ENCODE data around the gene FCHSD2.
"Not testable (repeated sequence)": the region's sequence is repeated elsewhere in the genome, so short reads cannot be mapped to it uniquely, and the experiment has no call there.

FCHSD2 gene

DNA sequence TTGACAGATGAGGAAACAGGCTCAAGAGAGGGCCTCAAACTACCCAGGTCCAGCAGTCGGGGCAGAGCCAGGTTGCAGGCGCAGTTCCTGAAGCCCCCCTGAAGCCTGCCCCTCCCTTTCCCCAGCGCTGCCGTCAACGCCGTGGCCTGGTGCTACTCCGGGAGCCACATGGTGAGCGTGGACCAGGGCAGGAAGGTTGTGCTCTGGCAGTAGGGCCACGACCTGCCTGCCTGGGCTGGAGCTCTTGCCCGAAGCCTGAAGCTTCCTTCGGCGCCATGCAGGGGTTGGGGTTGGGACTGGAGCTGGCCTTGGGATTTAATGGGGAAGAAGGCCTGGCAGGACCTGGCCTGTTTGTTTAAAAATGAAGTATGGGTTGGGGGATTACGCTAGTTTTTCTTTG is 312.9 kb downstream of the FCHSD2 start:
- Histone ChIP-seq H3K9me3 (ENCODE audit: control insufficient read depth, low read length) (no peaks in the 10 kb centered on the region), H3K36me3 (ENCODE audit: control insufficient read depth, insufficient read depth, low read length) (peaks cover 3% of the 10 kb centered on the region), H3K4me1 (ENCODE audit: control insufficient read depth, insufficient read depth, low read length, poor library complexity, severe bottlenecking) (peaks cover 12% of the 10 kb centered on the region), H3K27ac (ENCODE audit: low read depth, low read length, severe bottlenecking) (no peak overlapping the region), H3K4me3 (ENCODE audit: extremely low read depth, insufficient read depth, low read length, poor library complexity, severe bottlenecking) (no peak overlapping the region)
- WGBS, 2 experiments (ENCODE audit: insufficient coverage in 2 of 2): 94 to 96% methylated on average over 10 to 12 of the region's 13 CpGs

DNA sequence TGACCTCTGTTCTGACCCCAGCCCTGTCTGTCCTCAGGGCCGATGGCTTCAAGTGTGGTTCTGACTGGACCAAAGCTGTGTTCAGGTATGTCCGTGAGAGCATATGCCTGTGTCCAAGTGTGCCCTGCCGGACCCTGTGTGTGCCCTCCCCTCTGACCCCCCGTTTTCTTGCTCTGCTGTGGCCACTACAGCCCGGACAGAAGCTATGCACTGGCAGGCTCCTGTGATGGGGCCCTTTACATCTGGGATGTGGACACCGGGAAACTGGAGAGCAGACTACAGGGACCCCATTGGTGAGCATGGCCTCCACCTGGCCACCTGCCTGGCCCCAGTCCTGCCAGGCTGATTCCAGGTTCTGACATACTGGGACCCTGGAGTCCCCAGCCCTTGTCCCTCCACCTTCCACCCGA is 313.4 kb downstream of the FCHSD2 start:
- Histone ChIP-seq H3K27ac (ENCODE audit: low read depth, low read length, severe bottlenecking) (no peak overlapping the region), H3K4me3 (ENCODE audit: extremely low read depth, insufficient read depth, low read length, poor library complexity, severe bottlenecking) (no peak overlapping the region), H3K36me3 (ENCODE audit: control insufficient read depth, insufficient read depth, low read length) (peaks cover 3% of the 10 kb centered on the region), H3K9me3 (ENCODE audit: control insufficient read depth, low read length) (no peaks in the 10 kb centered on the region), H3K4me1 (ENCODE audit: control insufficient read depth, insufficient read depth, low read length, poor library complexity, severe bottlenecking) (peaks cover 12% of the 10 kb centered on the region)
- 86 to 89% methylated on average over 7 of the region's 7 CpGs for WGBS, 2 experiments (ENCODE audit: insufficient coverage in 2 of 2)

GRCh38 chr11:72828081-72828567 is 314.0 kb downstream of the FCHSD2 start:
- H3K9me3 ChIP-seq (ENCODE audit: control insufficient read depth, low read length): no peaks in the 10 kb centered on the region
- no peak overlapping the region for H3K4me3 ChIP-seq (ENCODE audit: extremely low read depth, insufficient read depth, low read length, poor library complexity, severe bottlenecking)
- WGBS, 2 experiments (ENCODE audit: insufficient coverage in 2 of 2): 90 to 92% methylated on average over 9 to 11 of the region's 11 CpGs
- H3K4me1 ChIP-seq (ENCODE audit: control insufficient read depth, insufficient read depth, low read length, poor library complexity, severe bottlenecking): peaks cover 12% of the 10 kb centered on the region
- peaks cover 3% of the 10 kb centered on the region for H3K36me3 ChIP-seq (ENCODE audit: control insufficient read depth, insufficient read depth, low read length)
- H3K27ac ChIP-seq (ENCODE audit: low read depth, low read length, severe bottlenecking): no peak overlapping the region

DNA sequence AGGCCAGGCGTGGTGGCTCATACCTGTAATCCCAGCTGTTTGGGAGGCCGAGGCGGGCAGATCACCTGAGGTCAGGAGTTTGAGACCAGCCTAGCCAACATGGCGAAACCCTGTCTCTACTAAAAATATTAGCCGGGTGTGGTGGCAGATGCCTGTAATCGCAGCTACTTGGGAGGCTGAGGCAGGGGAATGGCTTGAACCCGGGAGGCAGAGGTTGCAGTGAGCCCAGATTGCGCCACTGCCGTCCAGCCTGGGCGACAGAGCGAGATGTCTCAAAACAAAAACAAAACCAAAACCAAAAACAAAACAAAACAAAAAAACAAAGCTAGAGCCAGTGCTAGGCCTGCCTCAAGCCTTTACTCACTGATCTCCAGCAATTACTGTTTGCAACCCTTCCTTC is 314.5 kb downstream of the FCHSD2 start:
- 90 to 100% methylated on average over 9 of the region's 11 CpGs for WGBS, 2 experiments (ENCODE audit: insufficient coverage in 2 of 2)
- peaks cover 12% of the 10 kb centered on the region for H3K4me1 ChIP-seq (ENCODE audit: control insufficient read depth, insufficient read depth, low read length, poor library complexity, severe bottlenecking)
- not testable (repeated sequence) for H3K36me3 ChIP-seq (ENCODE audit: control insufficient read depth, insufficient read depth, low read length); H3K27ac ChIP-seq (ENCODE audit: low read depth, low read length, severe bottlenecking); H3K4me3 ChIP-seq (ENCODE audit: extremely low read depth, insufficient read depth, low read length, poor library complexity, severe bottlenecking); H3K9me3 ChIP-seq (ENCODE audit: control insufficient read depth, low read length)

DNA sequence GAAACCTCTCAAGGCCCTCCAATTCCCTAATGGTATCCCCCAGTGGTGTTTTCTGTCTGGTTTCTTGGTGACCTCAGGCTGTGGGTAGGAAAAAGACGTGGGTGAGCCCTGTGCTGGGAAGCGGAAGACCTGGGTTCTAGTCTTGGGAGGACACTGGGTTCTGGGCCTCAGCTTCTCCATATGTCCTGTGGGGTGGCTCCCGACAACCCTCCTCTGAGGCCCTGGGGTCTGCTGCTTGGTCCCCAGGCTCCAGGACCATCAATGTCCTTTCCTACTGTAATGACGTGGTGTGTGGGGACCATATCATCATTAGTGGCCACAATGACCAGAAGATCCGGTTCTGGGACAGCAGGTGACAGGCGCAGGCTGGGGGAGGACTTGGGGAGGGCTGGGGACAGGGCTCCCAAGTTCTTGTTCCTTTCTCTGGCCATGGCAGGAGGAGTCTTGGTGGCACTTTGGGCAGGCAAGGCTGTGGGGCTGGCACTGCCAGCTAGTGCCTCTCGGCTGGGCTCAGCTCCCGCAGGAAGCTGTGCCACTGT is 315.1 kb downstream of the FCHSD2 start:
- Histone ChIP-seq H3K4me3 (ENCODE audit: extremely low read depth, insufficient read depth, low read length, poor library complexity, severe bottlenecking) (no peak overlapping the region), H3K27ac (ENCODE audit: low read depth, low read length, severe bottlenecking) (no peak overlapping the region), H3K9me3 (ENCODE audit: control insufficient read depth, low read length) (no peaks in the 10 kb centered on the region), H3K4me1 (ENCODE audit: control insufficient read depth, insufficient read depth, low read length, poor library complexity, severe bottlenecking) (peaks cover 7% of the 10 kb centered on the region), H3K36me3 (ENCODE audit: control insufficient read depth, insufficient read depth, low read length) (no peaks in the 10 kb centered on the region)
- 99 to 100% methylated on average over 6 to 7 of the region's 8 CpGs for WGBS, 2 experiments (ENCODE audit: insufficient coverage in 2 of 2)

DNA sequence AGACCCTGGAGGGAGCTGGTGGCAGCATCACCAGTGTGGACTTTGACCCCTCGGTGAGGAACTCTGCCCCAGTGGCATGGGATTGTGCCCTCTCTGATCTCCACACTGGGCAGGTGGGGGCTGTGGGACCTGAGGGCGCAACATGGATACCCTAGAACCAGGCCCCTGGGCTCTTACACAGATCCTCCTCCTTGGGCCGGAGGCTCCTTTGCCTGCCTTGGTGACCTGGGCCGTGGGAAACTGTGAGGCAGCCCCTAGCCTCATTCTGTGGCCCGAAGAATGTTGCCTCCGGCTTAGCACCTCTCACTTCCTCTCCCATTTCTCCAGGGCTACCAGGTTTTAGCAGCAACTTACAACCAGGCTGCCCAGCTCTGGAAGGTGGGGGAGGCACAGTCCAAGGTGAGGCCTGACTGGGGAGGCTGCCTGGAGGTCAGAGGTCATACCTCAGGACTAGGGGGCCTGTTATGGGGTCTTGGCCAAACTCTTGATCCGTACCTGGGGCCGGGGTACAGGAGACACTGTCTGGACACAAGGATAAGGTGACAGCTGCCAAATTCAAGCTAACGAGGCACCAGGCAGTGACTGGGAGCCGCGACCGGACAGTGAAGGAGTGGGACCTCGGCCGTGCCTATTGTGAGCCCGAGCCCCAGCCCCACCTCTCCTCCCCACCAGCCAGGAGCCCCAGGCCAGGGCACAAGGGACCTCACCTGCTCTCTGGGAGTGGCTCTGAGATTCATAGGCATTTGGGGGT is 315.8 kb downstream of the FCHSD2 start:
- Histone ChIP-seq H3K27ac (ENCODE audit: low read depth, low read length, severe bottlenecking) (no peak overlapping the region), H3K4me1 (ENCODE audit: control insufficient read depth, insufficient read depth, low read length, poor library complexity, severe bottlenecking) (peaks cover 3% of the 10 kb centered on the region), H3K4me3 (ENCODE audit: extremely low read depth, insufficient read depth, low read length, poor library complexity, severe bottlenecking) (no peak overlapping the region), H3K9me3 (ENCODE audit: control insufficient read depth, low read length) (no peaks in the 10 kb centered on the region), H3K36me3 (ENCODE audit: control insufficient read depth, insufficient read depth, low read length) (no peaks in the 10 kb centered on the region)
- 95 to 96% methylated on average over 10 to 13 of the region's 15 CpGs for WGBS, 2 experiments (ENCODE audit: insufficient coverage in 2 of 2)

GRCh38 chr11:72825661-72826060 is 316.5 kb downstream of the FCHSD2 start:
- peaks cover 3% of the 10 kb centered on the region for H3K4me1 ChIP-seq (ENCODE audit: control insufficient read depth, insufficient read depth, low read length, poor library complexity, severe bottlenecking)
- no peak overlapping the region for H3K4me3 ChIP-seq (ENCODE audit: extremely low read depth, insufficient read depth, low read length, poor library complexity, severe bottlenecking)
- WGBS, 2 experiments (ENCODE audit: insufficient coverage in 2 of 2): 87 to 91% methylated on average over 4 of the region's 4 CpGs
- no peak overlapping the region for H3K27ac ChIP-seq (ENCODE audit: low read depth, low read length, severe bottlenecking)
- no peaks in the 10 kb centered on the region for H3K9me3 ChIP-seq (ENCODE audit: control insufficient read depth, low read length)
- no peaks in the 10 kb centered on the region for H3K36me3 ChIP-seq (ENCODE audit: control insufficient read depth, insufficient read depth, low read length)

GRCh38 chr11:72824811-72825505 is 317.2 kb downstream of the FCHSD2 start:
- H3K9me3 ChIP-seq (ENCODE audit: control insufficient read depth, low read length): no peaks in the 10 kb centered on the region
- peaks cover 3% of the 10 kb centered on the region for H3K4me1 ChIP-seq (ENCODE audit: control insufficient read depth, insufficient read depth, low read length, poor library complexity, severe bottlenecking)
- peaks cover 3% of the 10 kb centered on the region for H3K36me3 ChIP-seq (ENCODE audit: control insufficient read depth, insufficient read depth, low read length)
- no peak overlapping the region for H3K4me3 ChIP-seq (ENCODE audit: extremely low read depth, insufficient read depth, low read length, poor library complexity, severe bottlenecking)
- no peak overlapping the region for H3K27ac ChIP-seq (ENCODE audit: low read depth, low read length, severe bottlenecking)
- WGBS, 2 experiments (ENCODE audit: insufficient coverage in 2 of 2): 88 to 96% methylated on average over 5 to 12 of the region's 15 CpGs

DNA sequence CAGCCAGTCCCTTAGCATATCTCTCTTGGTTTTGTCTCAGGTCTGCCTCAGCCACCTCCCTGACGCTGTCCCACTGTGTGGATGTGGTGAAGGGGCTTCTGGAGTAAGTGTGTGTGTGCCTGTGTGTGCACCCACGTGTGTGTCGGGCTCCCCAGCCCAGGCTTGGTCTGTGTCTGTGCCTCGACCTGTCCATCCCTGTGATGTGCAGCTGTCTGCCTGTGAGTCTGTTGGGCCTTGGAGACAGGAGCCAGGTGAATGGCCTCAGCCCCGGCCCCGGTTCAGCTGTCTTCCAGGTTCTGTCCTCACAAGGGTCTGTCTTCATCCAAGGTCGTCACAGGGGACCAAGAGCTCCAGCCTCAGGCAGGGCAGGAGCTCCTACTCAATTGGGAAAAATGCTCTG is 318.1 kb downstream of the FCHSD2 start:
- peaks cover 8% of the 10 kb centered on the region for H3K4me1 ChIP-seq (ENCODE audit: control insufficient read depth, insufficient read depth, low read length, poor library complexity, severe bottlenecking)
- no peak overlapping the region for H3K4me3 ChIP-seq (ENCODE audit: extremely low read depth, insufficient read depth, low read length, poor library complexity, severe bottlenecking)
- peaks cover 3% of the 10 kb centered on the region for H3K36me3 ChIP-seq (ENCODE audit: control insufficient read depth, insufficient read depth, low read length)
- 79 to 93% methylated on average over 5 to 7 of the region's 7 CpGs for WGBS, 2 experiments (ENCODE audit: insufficient coverage in 2 of 2)
- no peak overlapping the region for H3K27ac ChIP-seq (ENCODE audit: low read depth, low read length, severe bottlenecking)
- H3K9me3 ChIP-seq (ENCODE audit: control insufficient read depth, low read length): no peaks in the 10 kb centered on the region

DNA sequence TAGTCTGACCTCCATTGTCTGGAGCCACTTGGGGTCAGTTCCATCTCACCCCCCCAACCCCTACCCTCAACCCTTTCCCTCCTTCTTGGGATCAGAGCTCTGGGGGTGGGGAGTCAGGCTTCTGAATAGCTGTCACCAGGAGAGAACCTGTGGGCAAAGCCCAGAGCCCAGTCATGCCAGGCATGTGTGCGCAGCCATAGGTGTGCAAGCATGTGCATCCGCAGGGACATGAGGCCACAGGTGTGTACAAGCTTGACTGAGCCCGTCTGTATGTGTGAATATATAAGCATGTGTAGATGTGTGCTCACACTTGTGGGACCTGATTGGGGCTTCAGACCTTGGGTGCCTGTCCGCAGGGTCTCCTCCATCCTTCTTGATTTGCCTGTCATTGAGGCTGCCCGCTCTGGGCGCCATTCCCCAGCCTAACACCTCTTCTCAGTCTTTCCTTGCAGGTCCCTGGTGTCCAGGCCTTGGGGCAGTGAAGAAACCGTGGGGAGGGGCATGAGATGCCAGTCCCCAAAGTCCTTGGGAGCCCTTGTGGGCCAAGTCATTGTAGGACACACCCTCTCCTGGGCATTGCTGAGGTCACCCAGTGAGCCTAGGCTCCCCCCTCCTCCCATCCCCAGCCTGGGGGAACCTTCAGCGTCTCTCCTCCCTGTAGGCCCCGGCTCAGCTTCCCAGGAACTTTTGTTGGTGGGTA is 318.9 kb downstream of the FCHSD2 start:
- WGBS, 2 experiments (ENCODE audit: insufficient coverage in 2 of 2): 92 to 97% methylated on average over 5 to 6 of the region's 9 CpGs
- peaks cover 12% of the 10 kb centered on the region for H3K4me1 ChIP-seq (ENCODE audit: control insufficient read depth, insufficient read depth, low read length, poor library complexity, severe bottlenecking)
- no peaks in the 10 kb centered on the region for H3K9me3 ChIP-seq (ENCODE audit: control insufficient read depth, low read length)
- peaks cover 3% of the 10 kb centered on the region for H3K36me3 ChIP-seq (ENCODE audit: control insufficient read depth, insufficient read depth, low read length)
- H3K4me3 ChIP-seq (ENCODE audit: extremely low read depth, insufficient read depth, low read length, poor library complexity, severe bottlenecking): no peak overlapping the region
- H3K27ac ChIP-seq (ENCODE audit: low read depth, low read length, severe bottlenecking): no peak overlapping the region
